WTC11 (cell line): ENCODE measurements around the gene PIMREG. TPM values are rescaled to one million over a fixed set of nuclear protein-coding genes. Genes with fewer than 3 reads are reported as not detected.

Experiments used
- ATAC-seq: fragments of 200-7000 bp; cut with Tn5 transposase; 2 replicates; pipeline ENCODE4 v1.10.0; 2021; ENCODE audit warnings: mild to moderate bottlenecking, moderate library complexity
- CTCF ChIA-PET: fragments of 300-600 bp; sonication (Branson Sonifier 250); formaldehyde crosslinking; loops from one replicate; lab custom pipeline; 2021; ENCODE audit warnings: antibody characterized with exemption; lab: Charles Lee
- POLR2A ChIA-PET: fragments of 350-600 bp; sonication (Branson Sonifier 250); formaldehyde crosslinking; loops from one replicate; lab custom pipeline; 2021; ENCODE audit warnings: antibody characterized with exemption; lab: Charles Lee
- DNase-seq: peaks from one replicate; pipeline ENCODE4 v3.0.0; 2021; ENCODE audit warnings: low spot score
- H3K27ac Mint-ChIP-seq: 2 replicates; pipeline ENCODE4 v1.8.0; 2021; ENCODE audit warnings: mixed read lengths
- H3K27me3 Mint-ChIP-seq: 2 replicates; pipeline ENCODE4 v1.8.0; 2021; ENCODE audit warnings: low read depth, mild to moderate bottlenecking, moderate library complexity, mixed read lengths
- H3K36me3 Mint-ChIP-seq: 2 replicates; pipeline ENCODE4 v1.8.0; 2021; ENCODE audit warnings: mixed read lengths
- H3K4me1 Mint-ChIP-seq: 2 replicates; pipeline ENCODE4 v1.8.0; 2022; ENCODE audit warnings: mixed read lengths
- H3K4me3 Mint-ChIP-seq: 2 replicates; pipeline ENCODE4 v1.8.0; 2021; ENCODE audit warnings: mild to moderate bottlenecking, moderate library complexity, mixed read lengths
- H3K9me3 Mint-ChIP-seq: 2 replicates; pipeline ENCODE4 v1.8.0; 2021; ENCODE audit warnings: mixed read lengths
- CREB1 ChIP-seq: sonication (generic); formaldehyde crosslinking; IDR thresholded peaks from 2 replicates; pipeline ENCODE4 v1.8.0; 2023; ENCODE audit warnings: mild to moderate bottlenecking, missing genetic modification reagents
- EMX1 ChIP-seq: fragments of 250-450 bp; sonication (Bioruptor Pico); IDR thresholded peaks from 2 replicates; pipeline ENCODE4 v1.8.0; 2021; ENCODE audit warnings: mild to moderate bottlenecking
- FOXK1 ChIP-seq: sonication (generic); formaldehyde crosslinking; IDR thresholded peaks from 2 replicates; pipeline ENCODE4 v1.8.0; 2022; ENCODE audit warnings: mild to moderate bottlenecking, moderate library complexity, missing genetic modification reagents
- FOXP1 ChIP-seq: sonication (generic); formaldehyde crosslinking; IDR thresholded peaks from 2 replicates; pipeline ENCODE4 v1.8.0; 2022; ENCODE audit warnings: missing genetic modification reagents, mild to moderate bottlenecking, moderate library complexity, borderline replicate concordance
- FOXP4 ChIP-seq: sonication (generic); formaldehyde crosslinking; IDR thresholded peaks from 2 replicates; pipeline ENCODE4 v1.8.0; 2022; ENCODE audit warnings: mild to moderate bottlenecking, missing genetic modification reagents
- GRHL2 ChIP-seq: fragments of 250-450 bp; sonication (Bioruptor Pico); IDR thresholded peaks from 2 replicates; pipeline ENCODE4 v1.8.0; 2022; ENCODE audit warnings: mild to moderate bottlenecking, moderate library complexity; ENCODE audit not compliant: insufficient replicate concordance, severe bottlenecking
- HMGXB4 ChIP-seq: sonication (generic); formaldehyde crosslinking; IDR thresholded peaks from 2 replicates; pipeline ENCODE4 v1.8.1; 2023; ENCODE audit warnings: mild to moderate bottlenecking, moderate library complexity, missing genetic modification reagents
- MYBL2 ChIP-seq: sonication (generic); formaldehyde crosslinking; IDR thresholded peaks from 2 replicates; pipeline ENCODE4 v1.8.1; 2023; ENCODE audit warnings: mild to moderate bottlenecking, moderate library complexity, missing genetic modification reagents
- NFATC4 ChIP-seq: fragments of 250-450 bp; sonication (Bioruptor Pico); IDR thresholded peaks from 2 replicates; pipeline ENCODE4 v1.9.0; 2021; ENCODE audit warnings: mild to moderate bottlenecking
- NFE2L1 ChIP-seq: sonication (generic); formaldehyde crosslinking; IDR thresholded peaks from 2 replicates; pipeline ENCODE4 v1.8.1; 2023; ENCODE audit warnings: missing genetic modification reagents
- NR1H2 ChIP-seq: sonication (generic); formaldehyde crosslinking; IDR thresholded peaks from 2 replicates; pipeline ENCODE4 v1.9.0; 2021; ENCODE audit warnings: mild to moderate bottlenecking, moderate library complexity, missing genetic modification reagents
- PRRX2 ChIP-seq: fragments of 250-450 bp; sonication (Bioruptor Pico); IDR thresholded peaks from 2 replicates; pipeline ENCODE4 v1.8.0; 2021; ENCODE audit warnings: mild to moderate bottlenecking
- RELA ChIP-seq: sonication (generic); formaldehyde crosslinking; IDR thresholded peaks from 2 replicates; pipeline ENCODE4 v1.8.1; 2022; ENCODE audit warnings: missing genetic modification reagents, mild to moderate bottlenecking, borderline replicate concordance
- TEAD4 ChIP-seq: sonication (generic); formaldehyde crosslinking; IDR thresholded peaks from 2 replicates; pipeline ENCODE4 v1.8.0; 2022; ENCODE audit warnings: mild to moderate bottlenecking, missing genetic modification reagents
- ZMAT4 ChIP-seq: fragments of 250-450 bp; sonication (Bioruptor Pico); IDR thresholded peaks from 2 replicates; pipeline ENCODE4 v1.9.0; 2021; ENCODE audit warnings: mild to moderate bottlenecking
- ZNF121 ChIP-seq: sonication (generic); formaldehyde crosslinking; IDR thresholded peaks from 2 replicates; pipeline ENCODE4 v1.8.0; 2023; ENCODE audit warnings: missing genetic modification reagents
- ZNF138 ChIP-seq: sonication (generic); formaldehyde crosslinking; conservative IDR thresholded peaks from 2 replicates; pipeline ENCODE4 v1.8.1; 2022; ENCODE audit warnings: mild to moderate bottlenecking, moderate library complexity, missing genetic modification reagents
- ZNF317 ChIP-seq: sonication (generic); formaldehyde crosslinking; IDR thresholded peaks from 2 replicates; pipeline ENCODE4 v1.8.1; 2023; ENCODE audit warnings: low read depth, mild to moderate bottlenecking, moderate library complexity, missing genetic modification reagents, borderline replicate concordance
- ZSCAN18 ChIP-seq: fragments of 250-450 bp; sonication (Bioruptor Pico); IDR thresholded peaks from 2 replicates; pipeline ENCODE4 v2.1.2; 2022; ENCODE audit warnings: mild to moderate bottlenecking, moderate library complexity
- total RNA-seq: library from RNA; stranded (reverse); gene quantifications from 3 replicates; pipeline ENCODE4 v1.2.3, GENCODE V29; 2021
- TF ChIP-seq, protein P1 (sequence below): sonication (generic); formaldehyde crosslinking; IDR thresholded peaks from 2 replicates; pipeline ENCODE4 v1.8.1; 2023; ENCODE audit warnings: mild to moderate bottlenecking, missing genetic modification reagents
- TF ChIP-seq, protein P2 (sequence below): sonication (generic); formaldehyde crosslinking; IDR thresholded peaks from 2 replicates; pipeline ENCODE4 v1.8.0; 2023; ENCODE audit warnings: mild to moderate bottlenecking, missing genetic modification reagents
- TF ChIP-seq, protein P3 (sequence below): sonication (generic); formaldehyde crosslinking; IDR thresholded peaks from 2 replicates; pipeline ENCODE4 v1.8.1; 2022; ENCODE audit warnings: missing genetic modification reagents, borderline replicate concordance

Gene PIMREG
- total RNA-seq, 1 experiment from 2014 or later, result 92.2 TPM

GRCh38 chr17:6485646-6486412 lies 41.6 kb downstream of the PIMREG start (continued):
- TF ChIP-seq FOXP4 (CRISPR knock-in tag) (no peak), CREB1 (no peak), FOXK1 (CRISPR knock-in tag) (no peak)
- TF ChIP-seq, all 79 proteins: peak for 0

DNA sequence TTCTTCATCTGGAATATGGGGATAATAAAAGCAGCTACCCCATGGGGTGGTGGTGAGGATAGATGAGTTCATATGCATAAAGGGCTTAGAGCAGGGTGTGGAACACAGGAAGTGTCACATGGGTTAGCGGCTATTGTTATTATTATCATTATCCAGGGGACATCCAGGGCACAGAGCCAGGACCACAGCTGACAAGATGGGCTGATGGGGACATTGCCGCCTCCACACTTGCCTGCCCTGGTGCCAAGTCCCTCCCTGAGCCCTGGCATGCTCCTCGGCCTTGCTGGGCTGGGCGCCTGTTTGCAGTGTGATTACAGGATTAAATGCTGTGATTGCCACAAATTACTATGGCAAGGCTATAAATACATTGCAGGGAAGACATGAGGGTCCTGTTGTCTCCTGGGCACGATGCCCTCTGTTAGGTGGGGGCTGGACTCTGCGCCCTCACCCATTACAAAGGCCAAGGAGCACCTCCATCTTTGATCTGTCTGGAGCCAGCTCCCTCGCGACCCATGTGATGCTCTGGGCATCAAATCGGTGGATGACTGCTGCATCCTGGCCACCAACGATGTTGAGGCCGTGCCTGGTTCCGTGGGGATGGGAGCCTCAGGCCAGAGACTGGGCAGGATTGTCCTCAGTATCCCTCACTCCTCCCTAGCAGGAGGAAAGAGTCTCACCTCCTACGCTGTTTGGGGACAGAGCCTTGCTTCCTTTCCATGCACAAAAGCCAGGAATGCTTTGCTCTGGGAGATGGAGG lies 43.2 kb downstream of the PIMREG start:
- DNase-seq (no peak), ATAC-seq (no peak)
- ChIA-PET POLR2A (no interaction called here), CTCF (interaction anchor here (0.6 to 4.1 kb wide), 3 partner anchors 11 to 72 kb away, joined by 3 to 16 read pairs (median 5); no protein-coding TSS in a partner anchor)
- TF ChIP-seq, protein P1, sequence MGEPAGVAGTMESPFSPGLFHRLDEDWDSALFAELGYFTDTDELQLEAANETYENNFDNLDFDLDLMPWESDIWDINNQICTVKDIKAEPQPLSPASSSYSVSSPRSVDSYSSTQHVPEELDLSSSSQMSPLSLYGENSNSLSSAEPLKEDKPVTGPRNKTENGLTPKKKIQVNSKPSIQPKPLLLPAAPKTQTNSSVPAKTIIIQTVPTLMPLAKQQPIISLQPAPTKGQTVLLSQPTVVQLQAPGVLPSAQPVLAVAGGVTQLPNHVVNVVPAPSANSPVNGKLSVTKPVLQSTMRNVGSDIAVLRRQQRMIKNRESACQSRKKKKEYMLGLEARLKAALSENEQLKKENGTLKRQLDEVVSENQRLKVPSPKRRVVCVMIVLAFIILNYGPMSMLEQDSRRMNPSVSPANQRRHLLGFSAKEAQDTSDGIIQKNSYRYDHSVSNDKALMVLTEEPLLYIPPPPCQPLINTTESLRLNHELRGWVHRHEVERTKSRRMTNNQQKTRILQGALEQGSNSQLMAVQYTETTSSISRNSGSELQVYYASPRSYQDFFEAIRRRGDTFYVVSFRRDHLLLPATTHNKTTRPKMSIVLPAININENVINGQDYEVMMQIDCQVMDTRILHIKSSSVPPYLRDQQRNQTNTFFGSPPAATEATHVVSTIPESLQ, result no peak
- TF ChIP-seq FOXP1 (no peak), NFATC4 (CRISPR knock-in tag) (no peak), ZSCAN18 (no peak), ZNF138 (CRISPR knock-in tag) (no peak), ZNF317 (CRISPR knock-in tag) (no peak), PRRX2 (CRISPR knock-in tag) (no peak), HMGXB4 (no peak), NFE2L1 (CRISPR knock-in tag) (no peak), EMX1 (CRISPR knock-in tag) (no peak), TEAD4 (CRISPR knock-in tag) (no peak), RELA (CRISPR knock-in tag) (no peak), MYBL2 (CRISPR knock-in tag) (no peak), ZMAT4 (no peak), NR1H2 (CRISPR knock-in tag) (no peak), ZNF121 (no peak), GRHL2 (CRISPR knock-in tag) (no peak)
- TF ChIP-seq, protein P2, sequence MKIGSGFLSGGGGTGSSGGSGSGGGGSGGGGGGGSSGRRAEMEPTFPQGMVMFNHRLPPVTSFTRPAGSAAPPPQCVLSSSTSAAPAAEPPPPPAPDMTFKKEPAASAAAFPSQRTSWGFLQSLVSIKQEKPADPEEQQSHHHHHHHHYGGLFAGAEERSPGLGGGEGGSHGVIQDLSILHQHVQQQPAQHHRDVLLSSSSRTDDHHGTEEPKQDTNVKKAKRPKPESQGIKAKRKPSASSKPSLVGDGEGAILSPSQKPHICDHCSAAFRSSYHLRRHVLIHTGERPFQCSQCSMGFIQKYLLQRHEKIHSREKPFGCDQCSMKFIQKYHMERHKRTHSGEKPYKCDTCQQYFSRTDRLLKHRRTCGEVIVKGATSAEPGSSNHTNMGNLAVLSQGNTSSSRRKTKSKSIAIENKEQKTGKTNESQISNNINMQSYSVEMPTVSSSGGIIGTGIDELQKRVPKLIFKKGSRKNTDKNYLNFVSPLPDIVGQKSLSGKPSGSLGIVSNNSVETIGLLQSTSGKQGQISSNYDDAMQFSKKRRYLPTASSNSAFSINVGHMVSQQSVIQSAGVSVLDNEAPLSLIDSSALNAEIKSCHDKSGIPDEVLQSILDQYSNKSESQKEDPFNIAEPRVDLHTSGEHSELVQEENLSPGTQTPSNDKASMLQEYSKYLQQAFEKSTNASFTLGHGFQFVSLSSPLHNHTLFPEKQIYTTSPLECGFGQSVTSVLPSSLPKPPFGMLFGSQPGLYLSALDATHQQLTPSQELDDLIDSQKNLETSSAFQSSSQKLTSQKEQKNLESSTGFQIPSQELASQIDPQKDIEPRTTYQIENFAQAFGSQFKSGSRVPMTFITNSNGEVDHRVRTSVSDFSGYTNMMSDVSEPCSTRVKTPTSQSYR (CRISPR knock-in tag), result no peak
- TF ChIP-seq, protein P3, sequence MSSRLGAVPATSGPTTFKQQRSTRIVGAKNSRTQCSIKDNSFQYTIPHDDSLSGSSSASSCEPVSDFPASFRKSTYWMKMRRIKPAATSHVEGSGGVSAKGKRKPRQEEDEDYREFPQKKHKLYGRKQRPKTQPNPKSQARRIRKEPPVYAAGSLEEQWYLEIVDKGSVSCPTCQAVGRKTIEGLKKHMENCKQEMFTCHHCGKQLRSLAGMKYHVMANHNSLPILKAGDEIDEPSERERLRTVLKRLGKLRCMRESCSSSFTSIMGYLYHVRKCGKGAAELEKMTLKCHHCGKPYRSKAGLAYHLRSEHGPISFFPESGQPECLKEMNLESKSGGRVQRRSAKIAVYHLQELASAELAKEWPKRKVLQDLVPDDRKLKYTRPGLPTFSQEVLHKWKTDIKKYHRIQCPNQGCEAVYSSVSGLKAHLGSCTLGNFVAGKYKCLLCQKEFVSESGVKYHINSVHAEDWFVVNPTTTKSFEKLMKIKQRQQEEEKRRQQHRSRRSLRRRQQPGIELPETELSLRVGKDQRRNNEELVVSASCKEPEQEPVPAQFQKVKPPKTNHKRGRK (CRISPR knock-in tag), result no peak
- Mint-ChIP-seq H3K4me1 (peaks cover 47% of the 10 kb centered on the region), H3K9me3 (no peaks in the 10 kb centered on the region), H3K36me3 (no peaks in the 10 kb centered on the region), H3K4me3 (no peak overlapping the region), H3K27me3 (no peaks in the 10 kb centered on the region; the same call in 1 of the 2 replicates), H3K27ac (no peak overlapping the region)
